ENCODE measurements around the gene SLC6A17.

SLC6A17 gene

DNA sequence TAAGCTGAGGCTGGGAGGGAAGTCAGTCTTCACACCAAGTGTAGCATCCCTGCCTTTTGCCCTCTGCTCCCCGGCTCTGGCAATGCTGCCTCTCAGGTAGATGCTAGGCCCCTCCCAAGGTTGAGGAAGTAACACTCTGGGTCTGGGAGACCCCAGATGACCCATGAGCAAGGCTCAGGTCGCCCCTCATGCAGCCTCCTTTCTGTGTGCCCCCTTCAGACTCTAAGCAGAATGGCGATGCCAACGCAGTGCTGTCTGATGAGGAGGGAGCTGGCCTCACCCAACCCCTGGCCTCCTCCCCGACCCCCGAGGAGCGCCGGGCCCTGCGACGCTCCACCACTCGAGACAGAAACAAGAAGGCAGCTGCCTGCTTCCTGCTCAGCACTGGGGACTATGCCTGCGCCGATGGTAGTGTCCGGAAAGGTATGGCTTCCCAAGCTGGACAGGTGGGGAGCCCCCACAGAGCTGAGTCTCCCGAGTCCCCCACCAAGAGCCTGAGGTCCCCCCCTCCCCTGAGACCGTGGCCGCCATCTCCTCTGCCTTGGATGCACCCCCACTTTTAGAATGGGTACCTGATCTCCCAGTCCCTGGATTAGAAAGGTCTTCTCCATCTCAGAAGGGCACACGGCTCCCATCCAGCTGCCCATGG lies 75.6 kb downstream of the SLC6A17 start:
- peaks cover 6% of the 10 kb centered on the region for H3K36me3 Mint-ChIP-seq
- H3K27me3 Mint-ChIP-seq, result no peaks in the 10 kb centered on the region
- H3K9me3 Mint-ChIP-seq (ENCODE audit: low read depth), result no peaks in the 10 kb centered on the region
- H3K4me3 Mint-ChIP-seq, result no peak overlapping the region
- H3K27ac Mint-ChIP-seq, result no peak overlapping the region
- H3K4me1 Mint-ChIP-seq (ENCODE audit: low read depth), result no peaks in the 10 kb centered on the region

DNA sequence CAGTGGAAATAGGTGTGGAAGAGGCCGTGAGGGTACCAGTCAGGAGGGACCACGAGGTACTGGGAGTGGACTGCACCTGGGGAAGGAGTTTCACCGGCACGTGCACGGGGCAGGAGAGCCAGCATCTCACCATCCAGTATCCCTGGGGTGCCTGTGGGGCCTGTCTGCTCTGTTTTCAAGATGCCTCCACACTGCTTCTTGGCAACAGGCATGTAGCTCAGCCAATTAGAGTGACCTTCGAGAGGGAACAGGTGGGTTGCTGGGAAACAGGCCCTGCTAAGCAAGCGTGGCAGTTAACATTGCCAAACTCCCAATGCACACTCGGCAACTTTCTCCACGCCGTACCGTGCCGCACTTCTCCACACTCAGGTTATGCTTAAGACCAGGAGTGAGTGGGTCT lies 77.5 kb downstream of the SLC6A17 start:
- Mint-ChIP-seq H3K36me3 (peaks cover 8% of the 10 kb centered on the region), H3K9me3 (ENCODE audit: low read depth) (no peaks in the 10 kb centered on the region), H3K27me3 (no peaks in the 10 kb centered on the region), H3K27ac (no peak overlapping the region), H3K4me1 (ENCODE audit: low read depth) (no peaks in the 10 kb centered on the region), H3K4me3 (no peak overlapping the region)

DNA sequence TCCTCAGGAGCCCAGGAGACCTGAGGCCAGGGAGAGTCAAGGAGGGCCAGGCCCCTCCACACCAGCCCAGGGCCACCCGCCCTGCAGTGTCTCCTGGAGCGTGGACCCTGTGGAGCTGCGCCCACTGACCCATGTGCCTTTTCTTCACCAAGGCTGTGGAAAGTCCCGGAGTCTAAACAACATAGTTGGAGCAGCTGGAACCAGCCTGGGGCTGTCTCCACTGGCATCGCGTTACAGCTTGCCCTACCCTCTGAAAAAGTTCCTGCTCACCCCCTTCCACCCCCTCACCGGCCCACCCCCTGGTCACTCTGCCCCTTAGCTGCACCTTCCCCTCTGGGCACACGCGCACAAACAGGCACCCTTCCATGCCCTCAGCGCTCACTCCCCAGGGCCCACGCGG lies 78.1 kb downstream of the SLC6A17 start:
- Mint-ChIP-seq H3K9me3 (ENCODE audit: low read depth) (no peaks in the 10 kb centered on the region), H3K4me1 (ENCODE audit: low read depth) (no peaks in the 10 kb centered on the region), H3K36me3 (peaks cover 7% of the 10 kb centered on the region), H3K27me3 (no peaks in the 10 kb centered on the region), H3K27ac (no peak overlapping the region), H3K4me3 (no peak overlapping the region)

DNA sequence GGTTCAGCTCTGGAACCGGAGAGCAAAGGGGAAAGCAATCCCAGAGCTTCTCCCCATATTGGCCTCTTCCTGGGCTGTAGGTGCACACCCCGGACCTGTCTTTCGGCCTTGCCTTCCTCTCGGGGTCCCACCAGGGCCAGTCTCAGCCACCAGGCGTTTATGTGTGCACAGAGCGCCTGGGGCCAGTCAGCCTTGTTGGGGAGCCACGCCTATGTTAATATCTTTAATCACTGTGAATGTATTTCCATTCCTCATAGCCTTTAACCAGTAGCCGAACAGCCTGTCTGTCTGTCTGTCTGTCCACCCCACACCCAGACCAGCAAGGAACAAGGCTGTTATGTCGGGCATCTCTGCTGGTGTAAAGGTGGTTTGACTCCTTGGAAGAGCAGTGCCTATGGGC lies 78.6 kb downstream of the SLC6A17 start:
- Mint-ChIP-seq H3K36me3 (peaks cover 5% of the 10 kb centered on the region), H3K27ac (no peak overlapping the region), H3K4me3 (no peak overlapping the region), H3K4me1 (ENCODE audit: low read depth) (no peaks in the 10 kb centered on the region), H3K9me3 (ENCODE audit: low read depth) (no peaks in the 10 kb centered on the region), H3K27me3 (no peaks in the 10 kb centered on the region)

DNA sequence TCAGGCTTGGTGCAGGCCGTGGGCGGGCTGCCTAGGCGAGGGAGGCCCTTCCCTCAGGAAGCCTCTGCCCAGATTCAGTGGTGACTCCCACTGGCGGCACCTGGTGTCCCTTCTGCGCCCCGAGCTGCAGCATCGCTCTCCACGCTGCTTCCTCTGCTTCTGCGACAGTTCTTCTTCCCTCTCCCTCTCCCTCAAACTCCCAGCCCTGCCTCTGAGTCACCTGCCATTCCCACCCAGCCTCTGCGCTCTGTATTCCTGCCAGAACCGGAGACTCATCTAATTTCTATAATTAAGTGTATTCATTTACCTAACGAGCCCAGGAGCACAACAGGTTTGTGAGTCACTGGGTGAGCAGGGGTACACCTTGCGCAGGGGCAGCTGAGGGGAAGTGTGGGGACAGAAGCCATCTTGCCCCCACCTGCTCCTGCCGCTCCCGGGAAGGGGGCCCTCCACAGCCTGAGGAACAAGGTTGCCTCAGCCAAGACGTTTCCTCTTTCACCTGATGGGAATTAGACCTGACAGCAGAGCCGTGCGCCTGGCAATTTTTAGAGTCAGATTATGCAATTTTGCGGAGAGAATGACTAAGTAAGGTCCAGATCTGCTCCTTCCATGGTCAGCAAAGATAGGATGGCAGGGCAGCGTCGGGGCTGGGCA lies 79.2 kb downstream of the SLC6A17 start:
- no peaks in the 10 kb centered on the region for H3K27me3 Mint-ChIP-seq
- H3K4me3 Mint-ChIP-seq, result no peak overlapping the region
- H3K9me3 Mint-ChIP-seq (ENCODE audit: low read depth), result no peaks in the 10 kb centered on the region
- peaks cover 3% of the 10 kb centered on the region for H3K36me3 Mint-ChIP-seq
- H3K27ac Mint-ChIP-seq, result no peak overlapping the region
- no peaks in the 10 kb centered on the region for H3K4me1 Mint-ChIP-seq (ENCODE audit: low read depth)

DNA sequence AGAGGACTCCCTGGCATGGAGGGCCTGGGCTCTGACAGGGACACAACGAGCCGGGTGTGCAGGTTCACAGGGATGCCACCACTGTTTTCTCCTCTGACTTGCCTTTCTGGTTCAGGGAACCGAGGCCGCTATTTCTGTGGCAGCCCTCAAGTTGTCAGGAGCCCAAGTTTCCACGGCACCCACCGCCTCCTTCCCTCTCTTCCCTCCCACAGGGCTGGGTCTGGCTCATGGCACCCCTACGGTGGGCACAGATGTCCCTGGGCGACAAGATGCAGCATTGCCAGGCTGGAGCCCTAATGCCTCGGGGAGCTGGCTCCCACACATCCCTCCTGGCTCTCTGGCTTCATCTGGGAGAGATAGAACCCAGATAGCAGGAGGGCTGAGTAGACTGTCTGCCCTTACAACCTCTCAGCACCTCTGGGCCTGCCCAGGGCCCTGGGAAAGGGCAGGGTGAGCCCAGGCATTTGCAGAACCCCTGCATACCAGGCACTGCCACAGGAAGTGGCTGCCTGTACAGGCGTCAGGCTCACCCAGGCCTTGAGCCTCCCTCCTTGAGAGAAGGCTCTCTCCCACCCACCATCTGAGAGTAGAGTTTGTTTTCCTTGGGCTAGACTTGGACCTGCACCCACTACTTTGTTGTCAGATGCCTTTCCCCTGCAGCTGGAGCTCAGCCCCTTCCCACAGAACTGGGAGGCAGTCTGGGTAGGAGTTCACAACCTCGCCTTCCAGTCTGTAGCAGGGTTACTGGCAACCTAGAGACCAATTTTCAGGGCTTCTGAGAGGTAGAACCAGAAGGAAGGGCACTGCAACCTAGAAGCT lies 80.3 kb downstream of the SLC6A17 start:
- H3K9me3 Mint-ChIP-seq (ENCODE audit: low read depth), result no peaks in the 10 kb centered on the region
- H3K27me3 Mint-ChIP-seq, result no peaks in the 10 kb centered on the region
- H3K27ac Mint-ChIP-seq, result no peak overlapping the region
- H3K4me3 Mint-ChIP-seq, result no peak overlapping the region
- H3K36me3 Mint-ChIP-seq, result peaks cover 7% of the 10 kb centered on the region
- H3K4me1 Mint-ChIP-seq (ENCODE audit: low read depth), result peaks cover 8% of the 10 kb centered on the region

DNA sequence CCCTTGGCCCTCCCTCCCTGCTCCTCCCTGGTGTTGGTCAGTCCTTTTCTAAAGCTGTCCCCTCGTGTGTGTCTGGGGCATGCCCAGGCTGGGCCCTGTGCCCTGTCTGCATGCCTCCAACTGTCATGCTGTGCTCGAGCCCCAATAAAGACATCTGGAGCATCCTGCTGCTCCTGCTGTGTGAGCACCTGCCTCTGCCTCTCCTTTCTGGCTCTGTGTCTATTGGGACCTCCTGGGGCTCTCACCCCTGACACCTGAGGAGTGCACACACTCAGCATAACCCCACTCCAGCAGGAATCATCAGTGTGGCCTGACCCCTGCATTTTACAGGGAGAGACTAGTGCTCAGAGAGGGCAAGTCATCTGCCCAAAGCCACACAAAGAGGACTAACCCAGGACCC lies 83.6 kb downstream of the SLC6A17 start:
- no peak overlapping the region for H3K4me3 Mint-ChIP-seq
- no peaks in the 10 kb centered on the region for H3K27me3 Mint-ChIP-seq
- peaks cover 12% of the 10 kb centered on the region for H3K36me3 Mint-ChIP-seq
- no peaks in the 10 kb centered on the region for H3K9me3 Mint-ChIP-seq (ENCODE audit: low read depth)
- H3K4me1 Mint-ChIP-seq (ENCODE audit: low read depth), result peaks cover 28% of the 10 kb centered on the region
- no peak overlapping the region for H3K27ac Mint-ChIP-seq

DNA sequence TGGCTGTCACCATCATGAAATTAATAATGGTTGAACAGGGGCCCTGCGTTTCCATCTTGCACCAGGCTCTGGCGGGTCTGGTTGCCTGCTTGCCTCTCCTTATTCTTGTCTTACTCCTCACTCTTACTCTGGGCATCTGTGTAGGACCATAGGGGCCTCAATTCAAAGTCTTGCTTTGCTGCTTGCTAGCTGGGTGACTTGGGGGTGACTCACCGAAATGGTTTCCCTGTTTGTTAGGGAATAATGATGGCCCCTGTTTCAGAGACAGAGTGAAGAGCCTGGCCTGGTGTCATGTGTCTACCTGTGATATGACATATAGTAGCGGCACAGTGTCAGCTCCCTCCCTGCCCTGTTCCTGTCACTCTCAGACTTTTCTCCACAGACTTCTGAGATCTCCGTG lies 84.4 kb downstream of the SLC6A17 start:
- H3K36me3 Mint-ChIP-seq, result peaks cover 16% of the 10 kb centered on the region
- H3K4me3 Mint-ChIP-seq, result no peak overlapping the region
- no peaks in the 10 kb centered on the region for H3K9me3 Mint-ChIP-seq (ENCODE audit: low read depth)
- no peaks in the 10 kb centered on the region for H3K27me3 Mint-ChIP-seq
- H3K4me1 Mint-ChIP-seq (ENCODE audit: low read depth), result peaks cover 32% of the 10 kb centered on the region
- peak overlapping the region; percentile 70 for H3K27ac Mint-ChIP-seq

DNA sequence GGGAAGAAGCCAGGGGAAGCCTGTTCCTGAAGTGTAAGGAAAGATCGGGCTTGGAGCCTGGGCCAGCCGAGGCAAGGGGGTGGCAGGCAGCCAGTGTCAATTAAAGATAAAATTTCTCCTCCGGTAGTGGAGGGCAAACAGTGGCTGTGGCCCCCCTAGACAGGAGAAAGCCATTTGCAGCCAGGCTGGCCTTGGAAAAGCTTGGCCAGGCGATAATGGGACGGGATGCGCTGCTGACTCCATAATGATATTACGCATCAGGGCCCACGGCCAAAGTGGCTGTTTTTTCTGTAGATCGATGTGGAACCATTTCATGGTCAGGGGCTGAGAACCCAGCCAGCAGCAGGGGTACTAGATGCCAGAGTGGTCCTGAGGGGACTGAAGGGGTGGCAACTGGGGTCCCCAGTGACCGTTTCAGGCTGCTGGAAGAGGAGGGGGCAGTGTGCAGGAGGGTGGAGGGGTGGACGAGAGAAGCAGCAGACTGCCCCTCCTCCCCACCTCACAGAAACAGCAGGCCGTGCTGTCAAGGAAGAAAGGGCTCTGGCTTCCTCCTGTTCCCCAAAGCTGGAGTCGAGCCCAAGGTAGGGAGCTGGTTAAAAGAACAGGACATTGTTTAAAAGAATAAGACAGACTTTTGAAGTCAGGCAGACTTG lies 85.0 kb downstream of the SLC6A17 start:
- Mint-ChIP-seq H3K36me3 (peaks cover 16% of the 10 kb centered on the region), H3K4me1 (ENCODE audit: low read depth) (peaks cover 32% of the 10 kb centered on the region), H3K9me3 (ENCODE audit: low read depth) (no peaks in the 10 kb centered on the region), H3K27ac (peak overlapping the region; percentile 92), H3K27me3 (no peaks in the 10 kb centered on the region), H3K4me3 (peak overlapping the region; percentile 40)

DNA sequence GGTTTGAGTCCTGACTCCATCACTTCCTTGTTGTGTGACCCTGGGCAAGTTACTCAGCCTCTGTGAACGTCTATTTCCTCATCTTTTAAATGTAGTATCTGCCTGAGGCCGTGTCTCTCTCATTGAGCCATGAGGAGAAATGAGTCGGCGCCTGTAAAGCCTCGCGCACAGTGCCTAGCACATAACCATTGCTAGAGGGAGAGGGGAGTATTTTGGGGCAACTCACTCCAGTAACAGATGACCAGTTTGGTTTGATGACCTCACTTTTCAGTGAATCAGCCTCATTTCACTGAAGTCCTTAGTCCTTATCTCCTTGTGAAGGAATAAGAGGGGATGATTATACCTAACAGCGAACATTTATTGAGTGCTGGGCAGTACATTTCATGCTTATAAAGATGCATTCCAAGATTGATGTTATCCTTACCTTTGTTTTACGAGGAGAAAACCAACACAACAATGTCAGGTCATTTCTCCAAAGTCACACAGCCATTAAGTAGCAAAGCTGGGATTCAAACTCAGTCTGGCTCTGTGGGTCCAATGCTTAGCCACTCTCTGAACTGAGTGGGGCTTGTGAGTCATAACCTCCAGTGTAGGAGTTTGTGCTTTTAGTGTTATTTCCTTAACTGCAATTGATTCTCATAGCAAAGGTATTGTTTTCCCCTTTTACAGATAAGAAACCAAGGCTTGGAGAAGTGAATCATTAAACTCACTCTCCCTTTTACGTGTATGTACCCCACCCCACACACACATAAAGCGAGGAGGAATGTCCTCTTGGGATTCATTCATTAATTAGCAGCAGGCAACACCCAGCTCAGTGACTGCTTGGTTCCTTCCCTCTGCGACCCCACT lies 85.8 kb downstream of the SLC6A17 start:
- Mint-ChIP-seq H3K36me3 (peaks cover 16% of the 10 kb centered on the region), H3K27me3 (no peaks in the 10 kb centered on the region), H3K27ac (peak overlapping the region; percentile 92), H3K4me1 (ENCODE audit: low read depth) (peaks cover 32% of the 10 kb centered on the region), H3K4me3 (peak overlapping the region; percentile 40), H3K9me3 (ENCODE audit: low read depth) (no peaks in the 10 kb centered on the region)

DNA sequence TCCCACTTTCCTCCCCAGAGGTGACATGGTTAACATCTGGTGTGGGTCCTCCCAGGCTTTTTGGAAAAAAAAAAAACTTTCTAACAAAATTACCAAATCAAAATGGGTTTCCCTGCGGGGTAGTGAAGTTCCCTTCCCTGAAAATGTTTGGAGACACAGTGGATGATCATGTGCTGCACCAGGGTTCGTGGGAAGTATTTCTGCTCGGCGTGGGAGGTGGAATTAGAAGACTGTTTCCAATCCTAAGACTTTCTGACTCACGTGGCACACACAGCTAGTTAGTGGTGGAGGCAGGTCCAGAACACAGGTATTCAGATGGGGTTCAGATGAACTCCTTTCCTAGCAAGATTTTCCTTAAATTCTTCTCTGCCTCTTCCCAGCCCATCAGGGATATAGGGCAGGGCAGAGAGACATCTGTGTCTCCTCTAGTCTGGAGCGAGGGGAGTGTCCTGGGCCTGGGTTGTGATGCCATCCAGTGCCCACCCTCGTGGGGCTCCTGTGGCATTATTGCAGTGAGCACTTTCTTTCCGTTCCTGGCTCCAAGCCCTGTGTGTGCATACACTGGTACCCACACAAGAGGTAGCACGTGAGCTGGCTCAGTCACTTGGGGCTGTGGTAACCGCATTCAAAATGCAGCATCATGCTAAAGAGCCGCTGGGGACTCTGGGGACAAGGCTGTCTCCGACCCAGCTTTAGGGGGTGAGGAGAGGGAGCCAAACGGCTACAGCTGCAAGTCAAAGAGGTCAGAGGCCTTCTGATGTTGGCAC lies 87.3 kb downstream of the SLC6A17 start:
- H3K36me3 Mint-ChIP-seq, result peaks cover 16% of the 10 kb centered on the region
- H3K4me1 Mint-ChIP-seq (ENCODE audit: low read depth), result peaks cover 32% of the 10 kb centered on the region
- no peak overlapping the region for H3K4me3 Mint-ChIP-seq
- no peaks in the 10 kb centered on the region for H3K27me3 Mint-ChIP-seq
- no peaks in the 10 kb centered on the region for H3K9me3 Mint-ChIP-seq (ENCODE audit: low read depth)
- H3K27ac Mint-ChIP-seq, result peak overlapping the region; percentile 46

DNA sequence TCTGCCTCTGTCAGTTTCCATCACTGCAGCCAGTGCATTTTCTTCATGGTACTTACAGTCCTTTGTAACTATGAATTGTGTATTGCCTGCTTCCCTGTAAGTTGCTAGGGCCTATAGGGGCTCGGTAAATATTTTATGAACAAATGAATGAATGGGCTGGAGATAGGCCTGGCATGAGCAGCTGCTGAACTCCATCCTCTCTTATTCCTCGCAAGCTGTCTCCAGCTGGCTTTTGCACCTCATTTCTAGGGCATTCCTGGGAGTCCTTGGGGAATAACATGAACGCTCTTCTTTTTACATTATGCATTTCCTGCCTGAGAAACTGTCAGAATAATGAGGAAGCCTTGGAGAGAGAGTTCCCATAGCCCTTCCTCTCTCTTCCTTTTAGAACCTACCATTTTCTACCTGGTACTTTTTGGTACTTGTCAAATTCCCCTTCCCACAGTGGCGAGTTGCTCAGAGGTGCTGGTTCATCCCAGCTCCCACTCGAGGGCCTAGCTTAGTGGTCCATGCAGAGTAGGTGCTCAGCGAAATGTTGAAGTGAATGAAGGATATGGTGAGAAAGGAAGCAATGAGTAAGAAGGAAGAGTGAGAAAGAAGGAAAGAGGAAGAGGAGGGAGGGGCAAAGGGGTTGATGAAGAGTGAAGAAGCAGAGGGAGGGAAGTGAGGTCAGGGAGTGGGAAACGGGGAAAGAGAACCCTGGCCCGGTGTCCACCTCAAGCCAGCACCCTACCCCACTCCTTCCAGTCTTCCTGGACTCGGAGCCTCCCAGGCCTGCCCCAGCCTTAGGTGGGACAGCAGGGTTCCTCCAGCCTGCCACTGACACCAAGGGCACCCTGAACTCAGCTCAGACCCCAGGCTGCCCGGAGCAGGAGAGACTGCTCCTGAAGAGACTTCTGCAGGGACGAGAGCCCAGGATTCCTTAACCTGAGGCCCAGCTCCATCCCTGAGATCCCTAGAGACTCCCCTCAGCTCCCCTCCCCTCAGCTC lies 89.4 kb downstream of the SLC6A17 start:
- Mint-ChIP-seq H3K4me1 (ENCODE audit: low read depth) (peaks cover 32% of the 10 kb centered on the region), H3K36me3 (peaks cover 11% of the 10 kb centered on the region), H3K4me3 (peak overlapping the region; percentile 9), H3K27me3 (no peaks in the 10 kb centered on the region), H3K27ac (peak overlapping the region; percentile 29), H3K9me3 (ENCODE audit: low read depth) (no peaks in the 10 kb centered on the region)

Data from activated naive CD8-positive, alpha-beta T cell (primary cell).